Panc1 (cell line): Measurements from ENCODE around the gene MTG1. TPM values are rescaled to one million over a fixed set of nuclear protein-coding genes. Genes with fewer than 3 reads are reported as not detected.

Experiments
- ATAC-seq: fragments of 200-7000 bp; cut with Tn5 transposase; 2 replicates; pipeline ENCODE4 v1.9.1; 2020; ENCODE audit warnings: mild to moderate bottlenecking, moderate library complexity
- BruUV-seq: library from RNA; stranded (reverse); fragments of 400-500 nt; replicated peaks from 2 replicates; lab custom pipeline; 2021; lab: Mats Ljungman, UMichigan
- CTCF ChIA-PET: fragments of 300-600 bp; sonication (Branson Sonifier 250); formaldehyde crosslinking; loops from one replicate; lab custom pipeline; 2022; ENCODE audit warnings: antibody characterized with exemption; lab: Charles Lee
- POLR2A ChIA-PET: fragments of 300-600 bp; sonication (Branson Sonifier 250); formaldehyde crosslinking; loops from one replicate; lab custom pipeline; 2022; ENCODE audit warnings: antibody characterized with exemption; lab: Charles Lee
- DNase-seq: peaks from one replicate; pipeline ENCODE4 v3.0.0-alpha.2; 2010; ENCODE audit warnings: low read depth, low spot score
- H3K27ac ChIP-seq: 2 replicates; pipeline ENCODE4 v1.5.1; 2011; ENCODE audit warnings: mild to moderate bottlenecking, low read length, inconsistent platforms
- H3K27me3 ChIP-seq: fragments of 200-500 bp; sonication (Bioruptor generic); 2 replicates; pipeline ENCODE4 v1.6.0; 2014; ENCODE audit warnings: low read length, inconsistent platforms; ENCODE audit not compliant: control insufficient read depth, insufficient read depth
- H3K36me3 ChIP-seq: fragments of 200-500 bp; sonication (Bioruptor generic); 2 replicates; pipeline ENCODE4 v1.5.1; 2014; ENCODE audit warnings: inconsistent platforms, mild to moderate bottlenecking, low read length, moderate library complexity; ENCODE audit not compliant: control insufficient read depth, insufficient read depth
- H3K4me1 ChIP-seq: 2 replicates; pipeline ENCODE4 v1.5.1; 2011; ENCODE audit warnings: inconsistent platforms, mild to moderate bottlenecking, low read length, moderate library complexity; ENCODE audit not compliant: control insufficient read depth, insufficient read depth
- H3K4me3 ChIP-seq, 2 experiments: 2 replicates each; pipeline ENCODE4 v1.5.1; 2011 to 2012; ENCODE audit warnings: low read depth in 2 of 2, low read length in 2 of 2, mild to moderate bottlenecking in 2 of 2, inconsistent platforms in 1 of 2, moderate library complexity in 1 of 2
- H3K9me3 ChIP-seq: fragments of 200-500 bp; sonication (Bioruptor generic); 2 replicates; pipeline ENCODE4 v1.5.1; 2014; ENCODE audit warnings: low read depth, mild to moderate bottlenecking, inconsistent platforms, low read length, moderate library complexity; ENCODE audit not compliant: control insufficient read depth, insufficient read depth
- CTCF ChIP-seq: fragments of 450-650 bp; IDR thresholded peaks from 2 replicates; pipeline ENCODE4 v1.5.1; 2017; ENCODE audit warnings: mild to moderate bottlenecking
- POLR2AphosphoS5 ChIP-seq: IDR thresholded peaks from 2 replicates; pipeline ENCODE4 v1.6.1; 2012; ENCODE audit warnings: mild to moderate bottlenecking, low read depth, low read length, moderate library complexity
- REST ChIP-seq, 2 experiments: IDR thresholded peaks; 2 replicates each; pipeline ENCODE4 v1.6.1; 2011 to 2012; ENCODE audit warnings: low read depth in 2 of 2, control low read depth in 1 of 2, low read length in 1 of 2, mild to moderate bottlenecking in 1 of 2, moderate library complexity in 1 of 2; ENCODE audit not compliant: insufficient read depth in 1 of 2
- SIN3A ChIP-seq: IDR thresholded peaks from 2 replicates; pipeline ENCODE4 v1.6.1; 2012; ENCODE audit warnings: low read depth, mild to moderate bottlenecking, low read length, moderate library complexity, borderline replicate concordance; ENCODE audit not compliant: insufficient read depth
- TCF7L2 ChIP-seq: IDR thresholded peaks from 2 replicates; pipeline ENCODE4 v1.6.1; 2011; ENCODE audit warnings: mild to moderate bottlenecking, low read depth, low read length, inconsistent platforms
- in situ Hi-C: cut with HindIII; loops from 2 replicates; pipeline ENCODE4 v1.10.0; 2016; ENCODE audit warnings: low sequenced_read_pairs, low pct_unique_long_range_greater_than_20kb
- intact Hi-C: fragments of 100-400 bp; cut with micrococcal nuclease; formaldehyde crosslinking; loops from one replicate; pipeline ENCODE4 v1.10.0; 2022; ENCODE audit not compliant: unreplicated experiment
- total RNA-seq: library from RNA; stranded (reverse); gene quantifications from one replicate; pipeline ENCODE4 v1.2.1, GENCODE V29; 2021; ENCODE audit not compliant: unreplicated experiment

MTG1 gene
- total RNA-seq, 1 experiment from 2014 or later: 96.4 TPM

GRCh38 chr10:133356549-133357284 lies 37.2 kb upstream of the MTG1 start:
- Histone ChIP-seq H3K27me3 (no peaks in the 10 kb centered on the region), H3K4me1 (no peaks in the 10 kb centered on the region; the same call in 1 of the 2 replicates), H3K9me3 (no peaks in the 10 kb centered on the region), H3K36me3 (no peaks in the 10 kb centered on the region), H3K27ac (peak overlapping the region; percentile 71; the same call in 1 of the 2 replicates), H3K4me3 (peak overlapping the region; percentile 59 to 72)
- BruUV-seq: no TSS peak
- ChIA-PET POLR2A (no interaction called here), CTCF (no interaction called here)
- peak; percentile 36 for ATAC-seq
- intact Hi-C loops: no loop called here
- DNase-seq: no peak
- in situ Hi-C loops: no loop called here
- no peak for TF ChIP-seq CTCF

- intact Hi-C loops: no loop called here
- CTCF ChIA-PET: interaction anchor here (0.8 kb wide), 1 partner anchor 10 kb away, joined by 6 read pairs; no protein-coding TSS in a partner anchor
- POLR2A ChIA-PET: interaction anchor here (0.6 kb wide), 1 partner anchor 62 kb away, joined by 5 read pairs; no protein-coding TSS in a partner anchor
These were observed 36.4 kb upstream of the MTG1 start, which contains the start of gene FUOM for GRCh38 chr10:133357285-133358161. Gene FUOM (minus strand): TSS chr10:133358019. CDS start chr10:133358007, 12 bp downstream.

More at GRCh38 chr10:133357285-133358161, 36.4 kb upstream of the MTG1 start, which contains the start of gene FUOM:
- BruUV-seq: no TSS peak
- TF ChIP-seq CTCF (no peak), POLR2AphosphoS5 (peak; percentile 37; the same call in 1 of the 2 replicates), SIN3A (no peak), TCF7L2 (no peak), REST (IDR thresholded peaks at IDR 0.05; ENCODE audit: insufficient read depth in 1 of 2, low read depth in 2 of 2, low read length in 1 of 2) (no peak)
- Histone ChIP-seq H3K4me1 (no peaks in the 10 kb centered on the region; the same call in 1 of the 2 replicates), H3K9me3 (no peaks in the 10 kb centered on the region), H3K27ac (peak within 1 kb of the TSS; percentile 71), H3K4me3 (peak within 1 kb of the TSS; percentile 59 to 72), H3K36me3 (no peaks in the 10 kb centered on the region), H3K27me3 (no peaks in the 10 kb centered on the region)
- in situ Hi-C loops: no loop called here
- DNase-seq (no peak), ATAC-seq (peak; percentile 69)
